ENCODE results near the gene TMCC2.
"Not testable (repeated sequence)": the region's sequence is repeated elsewhere in the genome, so short reads cannot be mapped to it uniquely, and the experiment has no call there.

Gene TMCC2

GRCh38 chr1:205285381-205286101, 57.8 kb downstream of the TMCC2 start:
- FAIRE-seq = no peak

- FAIRE-seq = no peak
Measured at GRCh38 chr1:205286335-205286950, 58.7 kb downstream of the TMCC2 start.

- no peak for FAIRE-seq
Measured at GRCh38 chr1:205287076-205287475, 59.3 kb downstream of the TMCC2 start.

- FAIRE-seq = no peak
Measured at GRCh38 chr1:205287767-205288559, 60.2 kb downstream of the TMCC2 start.

- FAIRE-seq = no peak
Measured at GRCh38 chr1:205291596-205291995, 63.9 kb downstream of the TMCC2 start.

- no peak for FAIRE-seq
Measured at GRCh38 chr1:205293350-205294074, 65.8 kb downstream of the TMCC2 start.

- FAIRE-seq = no peak
Measured at GRCh38 chr1:205294175-205294917, 66.6 kb downstream of the TMCC2 start.

GRCh38 chr1:205294934-205295333, 67.2 kb downstream of the TMCC2 start:
- no peak for FAIRE-seq

- no peak for FAIRE-seq
Measured at GRCh38 chr1:205296154-205296553, 68.4 kb downstream of the TMCC2 start.

GRCh38 chr1:205297546-205298177, 69.9 kb downstream of the TMCC2 start:
- FAIRE-seq = not testable (repeated sequence)

GRCh38 chr1:205298191-205298994, 70.6 kb downstream of the TMCC2 start:
- no peak for FAIRE-seq

- FAIRE-seq = no peak
Measured at GRCh38 chr1:205300149-205300548, 72.4 kb downstream of the TMCC2 start.

GRCh38 chr1:205301205-205301821, 73.6 kb downstream of the TMCC2 start:
- FAIRE-seq = no peak

- no peak for FAIRE-seq
Measured at GRCh38 chr1:205301842-205302588, 74.3 kb downstream of the TMCC2 start.

GRCh38 chr1:205303247-205303888, 75.6 kb downstream of the TMCC2 start:
- no peak for FAIRE-seq

GRCh38 chr1:205304046-205304694, 76.4 kb downstream of the TMCC2 start:
- no peak for FAIRE-seq

GRCh38 chr1:205304695-205305070, 76.9 kb downstream of the TMCC2 start:
- no peak for FAIRE-seq

- no peak for FAIRE-seq
Measured at GRCh38 chr1:205306929-205307566, 79.3 kb downstream of the TMCC2 start.
